Mesenchymal stem cell (in vitro differentiated cells and primary cell): ENCODE results near the gene TMEM184C.

Experiments used
- DNase-seq: peaks from one replicate; pipeline ENCODE4 v3.0.0-alpha.2; 2013
- H2AFZ ChIP-seq: one replicate; pipeline ENCODE4 v1.6.1; 2013; ENCODE audit warnings: low read depth, mild to moderate bottlenecking, control low read depth, inconsistent platforms, low read length, moderate library complexity
- H2AK5ac ChIP-seq: 2 replicates; pipeline ENCODE4 v1.6.1; 2013; ENCODE audit warnings: low read length, moderate library complexity, mild to moderate bottlenecking, inconsistent platforms; ENCODE audit not compliant: severe bottlenecking
- H2BK120ac ChIP-seq: one replicate; pipeline ENCODE4 v1.6.1; 2013; ENCODE audit warnings: low read depth, mild to moderate bottlenecking, inconsistent platforms, low read length, moderate library complexity
- H2BK12ac ChIP-seq, 2 experiments: one replicate each; pipeline ENCODE4 v1.6.1; 2013; ENCODE audit warnings: inconsistent platforms in 2 of 2, low read length in 2 of 2, mild to moderate bottlenecking in 2 of 2, moderate library complexity in 2 of 2, control low read depth in 1 of 2
- H2BK15ac ChIP-seq: one replicate; pipeline ENCODE4 v1.6.1; 2013; ENCODE audit warnings: mild to moderate bottlenecking, low read depth, inconsistent platforms; ENCODE audit not compliant: poor library complexity, severe bottlenecking
- H2BK5ac ChIP-seq: 2 replicates; pipeline ENCODE4 v1.6.1; 2013; ENCODE audit warnings: low read depth, mild to moderate bottlenecking, low read length, control low read depth, inconsistent platforms; ENCODE audit not compliant: poor library complexity, severe bottlenecking
- H3K14ac ChIP-seq, 2 experiments: one replicate each; pipeline ENCODE4 v1.6.1; 2013; ENCODE audit warnings: inconsistent platforms in 2 of 2, low read length in 2 of 2, control low read depth in 1 of 2, mild to moderate bottlenecking in 1 of 2, moderate library complexity in 1 of 2
- H3K18ac ChIP-seq, 2 experiments: one replicate each; pipeline ENCODE4 v1.6.1; 2013; ENCODE audit warnings: inconsistent platforms in 2 of 2, low read length in 2 of 2, control low read depth in 1 of 2, low read depth in 1 of 2, mild to moderate bottlenecking in 1 of 2
- H3K23ac ChIP-seq, 2 experiments: one replicate each; pipeline ENCODE4 v1.6.1; 2013; ENCODE audit warnings: inconsistent platforms in 2 of 2, low read length in 2 of 2, mild to moderate bottlenecking in 2 of 2, moderate library complexity in 2 of 2, control low read depth in 1 of 2
- H3K27ac ChIP-seq: 2 replicates; pipeline ENCODE4 v1.5.1; 2013; ENCODE audit warnings: mild to moderate bottlenecking, moderate library complexity, low read length, control low read depth, inconsistent platforms; ENCODE audit not compliant: poor library complexity, severe bottlenecking
- H3K27me3 ChIP-seq, 2 experiments: 2 replicates each; pipeline versions ENCODE4 v1.6.1 to v1.7.0; 2013; ENCODE audit warnings: low read length in 2 of 2, mild to moderate bottlenecking in 2 of 2, moderate library complexity in 2 of 2, control low read depth in 1 of 2, inconsistent platforms in 1 of 2; ENCODE audit not compliant: control insufficient read depth in 1 of 2, insufficient read depth in 1 of 2
- H3K36me3 ChIP-seq, 2 experiments: 2 replicates each; pipeline versions ENCODE4 v1.6.1 to v1.7.0; 2013; ENCODE audit warnings: low read length in 2 of 2, control low read depth in 1 of 2, inconsistent platforms in 1 of 2, low read depth in 1 of 2, mild to moderate bottlenecking in 1 of 2; ENCODE audit not compliant: insufficient read depth in 2 of 2, control insufficient read depth in 1 of 2
- H3K4ac ChIP-seq, 2 experiments: one replicate each; pipeline ENCODE4 v1.6.1; 2013; ENCODE audit warnings: inconsistent platforms in 2 of 2, low read length in 2 of 2, mild to moderate bottlenecking in 2 of 2, moderate library complexity in 2 of 2, control low read depth in 1 of 2, low read depth in 1 of 2
- H3K4me1 ChIP-seq: 2 replicates; pipeline ENCODE4 v1.6.1; 2013; ENCODE audit warnings: low read depth, low read length, control low read depth; ENCODE audit not compliant: control insufficient read depth, insufficient read depth
- H3K4me2 ChIP-seq: 2 replicates; pipeline ENCODE4 v1.6.1; 2013; ENCODE audit warnings: low read length, mild to moderate bottlenecking, inconsistent platforms; ENCODE audit not compliant: poor library complexity, severe bottlenecking
- H3K4me3 ChIP-seq, 2 experiments: 2 replicates each; pipeline versions ENCODE4 v1.5.1 to v1.7.0; 2013; ENCODE audit warnings: low read length in 2 of 2, mild to moderate bottlenecking in 2 of 2, control low read depth in 1 of 2, low read depth in 1 of 2; ENCODE audit not compliant: insufficient read depth in 1 of 2
- H3K79me1 ChIP-seq: replicated peaks from 2 replicates; pipeline ENCODE4 v1.6.1; 2013; ENCODE audit warnings: mild to moderate bottlenecking, control low read depth, low read length, inconsistent platforms; ENCODE audit not compliant: poor library complexity, severe bottlenecking
- H3K9ac ChIP-seq: 2 replicates; pipeline ENCODE4 v1.7.0; 2013; ENCODE audit warnings: mild to moderate bottlenecking, low read length, moderate library complexity
- H3K9me3 ChIP-seq: 2 replicates; pipeline ENCODE4 v1.7.0; 2013; ENCODE audit warnings: mild to moderate bottlenecking, low read length; ENCODE audit not compliant: control insufficient read depth
- H4K8ac ChIP-seq: one replicate; pipeline ENCODE4 v1.6.1; 2013; ENCODE audit warnings: inconsistent platforms, mild to moderate bottlenecking, low read length, moderate library complexity
- H4K91ac ChIP-seq: one replicate; pipeline ENCODE4 v1.6.1; 2013; ENCODE audit warnings: mild to moderate bottlenecking, low read length, inconsistent platforms
- WGBS: methylation state at CpG from one replicate; pipeline ENCODE4 v1.1.7; 2013; ENCODE audit warnings: mixed read lengths; 5-methylcytosine and 5-hydroxymethylcytosine counted together

The TMEM184C gene

GRCh38 chr4:147643616-147644015 lies 26.4 kb downstream of the TMEM184C start:
- no peak overlapping the region for H3K4ac ChIP-seq
- no peak overlapping the region for H3K18ac ChIP-seq
- 100% methylated on average over 1 of the region's 1 CpG for WGBS
- peaks cover 1% of the 10 kb centered on the region for H3K4me1 ChIP-seq
- no peak overlapping the region for H3K4me2 ChIP-seq
- H3K9me3 ChIP-seq = peaks cover 4% of the 10 kb centered on the region
- no peak overlapping the region for H3K14ac ChIP-seq
- H3K23ac ChIP-seq = no peak overlapping the region
- no peak overlapping the region for H2AK5ac ChIP-seq
- H3K36me3 ChIP-seq = peaks cover 4 to 32% of the 10 kb centered on the region in 2 experiments
- H3K4me3 ChIP-seq = no peak overlapping the region
- no peak overlapping the region for H2BK12ac ChIP-seq
- no peak overlapping the region for H2AFZ ChIP-seq
- no peak overlapping the region for H2BK15ac ChIP-seq
- H2BK120ac ChIP-seq = no peak overlapping the region
- H2BK5ac ChIP-seq = no peak overlapping the region
- no peaks in the 10 kb centered on the region for H3K27me3 ChIP-seq
- no peak overlapping the region for H4K8ac ChIP-seq
- no peak overlapping the region for H4K91ac ChIP-seq
- H3K79me1 ChIP-seq = peaks cover 28% of the 10 kb centered on the region
- H3K9ac ChIP-seq = no peak overlapping the region
- no peak for DNase-seq
- H3K27ac ChIP-seq = no peak overlapping the region

GRCh38 chr4:147644471-147644870 lies 27.3 kb downstream of the TMEM184C start:
- no peak overlapping the region for H3K27ac ChIP-seq
- H2AFZ ChIP-seq = no peak overlapping the region
- H3K4ac ChIP-seq = no peak overlapping the region
- WGBS = 87% methylated on average over 3 of the region's 3 CpGs
- no peak overlapping the region for H2BK15ac ChIP-seq
- no peak overlapping the region for H4K91ac ChIP-seq
- H2AK5ac ChIP-seq = no peak overlapping the region
- H3K27me3 ChIP-seq = no peaks in the 10 kb centered on the region
- H3K14ac ChIP-seq = no peak overlapping the region
- no peak overlapping the region for H2BK12ac ChIP-seq
- H3K9me3 ChIP-seq = peaks cover 4% of the 10 kb centered on the region
- no peak for DNase-seq
- H2BK5ac ChIP-seq = no peak overlapping the region
- no peak overlapping the region for H3K18ac ChIP-seq
- H4K8ac ChIP-seq = no peak overlapping the region
- H3K36me3 ChIP-seq = peaks cover 4 to 33% of the 10 kb centered on the region in 2 experiments
- H3K4me3 ChIP-seq = no peak overlapping the region
- no peak overlapping the region for H3K4me2 ChIP-seq
- H3K23ac ChIP-seq = no peak overlapping the region
- H3K79me1 ChIP-seq = peaks cover 30% of the 10 kb centered on the region
- H2BK120ac ChIP-seq = no peak overlapping the region
- H3K4me1 ChIP-seq = peaks cover 1% of the 10 kb centered on the region
- H3K9ac ChIP-seq = no peak overlapping the region

GRCh38 chr4:147645099-147645498 lies 27.9 kb downstream of the TMEM184C start:
- H2BK12ac ChIP-seq = no peak overlapping the region
- H3K4ac ChIP-seq = no peak overlapping the region
- no peak for DNase-seq
- H3K9ac ChIP-seq = no peak overlapping the region
- no peak overlapping the region for H2BK15ac ChIP-seq
- H2BK5ac ChIP-seq = no peak overlapping the region
- H4K8ac ChIP-seq = no peak overlapping the region
- no peak overlapping the region for H3K4me2 ChIP-seq
- peaks cover 4% of the 10 kb centered on the region for H3K9me3 ChIP-seq
- no peak overlapping the region for H3K27ac ChIP-seq
- H2AFZ ChIP-seq = no peak overlapping the region
- peaks cover 29% of the 10 kb centered on the region for H3K79me1 ChIP-seq
- peaks cover 1% of the 10 kb centered on the region for H3K4me1 ChIP-seq
- H3K27me3 ChIP-seq = no peaks in the 10 kb centered on the region
- H2BK120ac ChIP-seq = no peak overlapping the region
- peaks cover 4 to 33% of the 10 kb centered on the region in 2 experiments for H3K36me3 ChIP-seq
- no peak overlapping the region for H4K91ac ChIP-seq
- no peak overlapping the region for H2AK5ac ChIP-seq
- no peak overlapping the region for H3K14ac ChIP-seq
- no peak overlapping the region for H3K4me3 ChIP-seq
- no peak overlapping the region for H3K23ac ChIP-seq
- no peak overlapping the region for H3K18ac ChIP-seq

GRCh38 chr4:147648656-147649055 lies 31.5 kb downstream of the TMEM184C start:
- Histone ChIP-seq H2BK15ac (no peak overlapping the region), H3K4me3 (no peak overlapping the region), H4K8ac (no peak overlapping the region), H2AFZ (no peak overlapping the region), H3K27me3 (no peaks in the 10 kb centered on the region), H3K27ac (no peak overlapping the region), H3K4me2 (no peak overlapping the region), H3K36me3 (peaks cover 3 to 29% of the 10 kb centered on the region in 2 experiments), H4K91ac (no peak overlapping the region), H3K4me1 (no peaks in the 10 kb centered on the region), H3K18ac (no peak overlapping the region), H3K79me1 (peaks cover 18% of the 10 kb centered on the region), H2BK12ac (no peak overlapping the region), H3K14ac (no peak overlapping the region), H2BK5ac (no peak overlapping the region), H3K4ac (no peak overlapping the region), H3K23ac (no peak overlapping the region), H2AK5ac (no peak overlapping the region), H3K9me3 (peaks cover 4% of the 10 kb centered on the region), H2BK120ac (no peak overlapping the region), H3K9ac (no peak overlapping the region)
- DNase-seq = no peak
